ENCODE data around the gene MCFD2. TPM values are rescaled to one million over a fixed set of nuclear protein-coding genes. Genes with fewer than 3 reads are reported as not detected.

The MCFD2 gene
- total RNA-seq, 1 donor from 2014 or later = 89.4 TPM

DNA sequence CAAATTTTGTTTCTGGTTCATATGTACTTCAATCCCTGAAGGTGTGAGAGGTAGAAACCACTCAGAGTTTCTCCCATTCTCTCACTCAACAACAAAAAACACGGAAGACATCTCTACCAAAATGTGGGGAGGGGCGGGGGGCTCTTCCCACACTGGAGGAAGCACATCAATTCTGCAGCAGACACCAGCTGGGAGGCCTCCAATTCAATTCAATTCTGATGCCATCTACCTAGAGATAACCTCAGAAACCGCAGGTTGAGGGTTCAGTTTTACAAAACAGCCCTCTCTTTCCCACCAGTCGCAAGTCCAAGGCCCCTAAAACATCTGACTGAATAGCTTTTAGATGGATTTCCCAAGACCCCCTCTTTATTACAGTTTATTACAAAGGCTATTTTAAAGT, 7.0 kb upstream of the MCFD2 start:
- Histone ChIP-seq H3K27ac (no peak overlapping the region), H3K4me3 (no peak overlapping the region), H3K9me3 (no peaks in the 10 kb centered on the region), H3K27me3 (no peaks in the 10 kb centered on the region), H3K36me3 (no peaks in the 10 kb centered on the region), H3K4me1 (no peaks in the 10 kb centered on the region)
- no peak for TF ChIP-seq POLR2AphosphoS5 (IDR thresholded peaks at IDR 0.05; ENCODE audit: insufficient read depth in 1 of 2, low read depth in 1 of 2)
- TF ChIP-seq CTCF (IDR thresholded peaks at IDR 0.05) = no peak
- TF ChIP-seq POLR2A (IDR thresholded peaks at IDR 0.05) = no peak
- intact Hi-C loops (cut with DNase I) = no loop called here
- no peak for DNase-seq (ENCODE audit: extremely low spot score in 2 of 2)

- Histone ChIP-seq H3K36me3 (no peaks in the 10 kb centered on the region), H3K4me1 (peaks cover 3% of the 10 kb centered on the region), H3K27ac (no peak overlapping the region), H3K27me3 (no peaks in the 10 kb centered on the region), H3K9me3 (no peaks in the 10 kb centered on the region), H3K4me3 (no peak overlapping the region)
- DNase-seq (ENCODE audit: extremely low spot score in 2 of 2) = no peak
- no peak for TF ChIP-seq CTCF (IDR thresholded peaks at IDR 0.05)
- no peak for TF ChIP-seq POLR2AphosphoS5 (IDR thresholded peaks at IDR 0.05; ENCODE audit: insufficient read depth in 1 of 2, low read depth in 1 of 2)
- TF ChIP-seq POLR2A (IDR thresholded peaks at IDR 0.05) = no peak
- intact Hi-C loops (cut with DNase I) = no loop called here
These were observed 6.3 kb upstream of the MCFD2 start for GRCh38 chr2:46921676-46922448.

DNA sequence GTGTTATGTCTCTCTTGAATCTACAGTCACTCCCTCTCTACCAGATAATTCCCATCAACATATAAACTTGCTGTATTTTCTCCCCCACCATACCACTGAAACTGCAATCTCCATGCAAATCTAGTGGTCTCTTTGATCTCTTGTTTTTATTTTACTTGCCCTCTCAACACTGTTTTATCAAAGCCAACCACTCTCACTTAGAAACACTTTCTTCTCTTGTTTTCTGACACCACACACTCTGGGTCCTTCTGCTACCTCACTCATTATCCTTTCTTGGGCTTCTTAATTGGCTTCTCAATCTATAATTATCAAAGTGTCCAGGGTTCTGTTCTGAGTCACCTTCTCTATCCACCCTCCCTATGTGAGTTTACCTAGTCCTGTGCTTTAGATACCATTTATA, 2.0 kb upstream of the MCFD2 start:
- DNase-seq (ENCODE audit: extremely low spot score in 2 of 2) = no peak
- no peak overlapping the region for H3K27ac ChIP-seq
- H3K4me3 ChIP-seq = no peak overlapping the region
- no peak for TF ChIP-seq POLR2AphosphoS5 (IDR thresholded peaks at IDR 0.05; ENCODE audit: insufficient read depth in 1 of 2, low read depth in 1 of 2)
- TF ChIP-seq CTCF (IDR thresholded peaks at IDR 0.05) = no peak
- no peak for TF ChIP-seq POLR2A (IDR thresholded peaks at IDR 0.05)
- no peaks in the 10 kb centered on the region for H3K9me3 ChIP-seq
- H3K4me1 ChIP-seq = peaks cover 30% of the 10 kb centered on the region
- no peaks in the 10 kb centered on the region for H3K36me3 ChIP-seq
- no peaks in the 10 kb centered on the region for H3K27me3 ChIP-seq
- intact Hi-C loops (cut with DNase I) = loop anchor here (10.0 kb wide), 1 partner anchor 407 kb away; no protein-coding TSS in a partner anchor

- H3K27me3 ChIP-seq = no peaks in the 10 kb centered on the region
- H3K27ac ChIP-seq = peak overlapping the region; percentile 94
- H3K4me3 ChIP-seq = peak overlapping the region; percentile 85 to 100
- TF ChIP-seq POLR2AphosphoS5 (IDR thresholded peaks at IDR 0.05; ENCODE audit: insufficient read depth in 1 of 2, low read depth in 1 of 2) (peak in 1 of 2 donors; percentile 92), CTCF (IDR thresholded peaks at IDR 0.05) (no peak)
- H3K36me3 ChIP-seq = no peaks in the 10 kb centered on the region
- peak in 1 of 2 donors; percentile 96 for DNase-seq (ENCODE audit: extremely low spot score in 2 of 2)
- peaks cover 30% of the 10 kb centered on the region for H3K4me1 ChIP-seq
- intact Hi-C loops (cut with DNase I) = loop anchor here (10.0 kb wide), 1 partner anchor 409 kb away; no protein-coding TSS in a partner anchor
- H3K9me3 ChIP-seq = no peaks in the 10 kb centered on the region
These were observed 415 bp upstream of the MCFD2 start for GRCh38 chr2:46915811-46916630.

All from vagina (tissue), 2 donors.